ENCODE results near the gene CCDC51. TPM values are rescaled to one million over a fixed set of nuclear protein-coding genes. Genes with fewer than 3 reads are reported as not detected.

Gene CCDC51
- polyA plus RNA-seq, 1 donor from 2014 or later, result 27.2 TPM

DNA sequence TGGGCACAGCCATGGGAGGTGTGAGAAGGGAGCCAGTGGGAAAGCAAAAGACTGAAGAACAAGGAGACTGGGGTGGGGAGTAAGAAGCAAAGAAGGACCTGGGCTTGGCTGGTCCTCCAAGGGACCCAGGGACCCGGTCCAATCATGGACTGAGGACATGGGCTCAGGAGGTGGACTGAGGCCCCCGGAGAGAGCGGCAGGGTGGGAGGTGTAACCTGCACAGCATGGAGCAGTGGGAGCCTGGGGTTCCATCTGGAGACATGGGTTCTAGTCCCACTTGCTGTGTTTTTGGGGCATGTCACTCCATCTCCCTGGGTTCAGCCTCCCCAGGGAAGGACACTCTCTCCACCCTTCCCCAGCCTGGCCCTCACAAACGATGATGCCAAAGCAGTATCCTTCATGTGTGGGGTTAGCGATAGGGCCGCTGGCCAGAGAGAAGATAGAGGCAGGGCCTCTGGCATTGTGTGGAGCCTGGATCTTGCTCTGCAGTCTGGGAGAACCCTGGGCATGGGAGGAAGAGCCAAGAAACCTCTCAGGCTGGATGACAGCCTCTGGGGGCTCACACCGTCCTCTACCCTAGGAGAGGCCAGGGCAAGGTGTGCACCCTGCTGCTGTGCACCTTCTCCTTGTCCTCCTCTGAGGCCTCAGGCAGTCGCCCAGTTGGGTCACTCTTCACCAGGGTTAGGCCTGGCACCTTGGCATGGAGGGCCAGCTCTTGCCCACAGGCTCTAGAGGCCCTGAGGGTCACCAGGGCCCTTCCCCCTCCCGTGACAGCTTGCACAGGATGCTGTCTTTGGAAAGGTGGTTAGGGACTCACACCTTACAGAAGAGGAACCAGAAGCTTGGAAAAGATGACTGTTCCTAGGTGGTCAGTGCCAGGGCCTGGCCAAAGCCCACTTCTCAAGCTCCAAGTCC is 41.9 kb downstream of the CCDC51 start:
- Histone ChIP-seq H3K9ac (ENCODE audit: low read length) (no peak overlapping the region), H4K20me1 (ENCODE audit: insufficient read depth) (no peaks in the 10 kb centered on the region), H2AFZ (ENCODE audit: low read depth, low read length) (no peak overlapping the region), H3K27me3 (ENCODE audit: insufficient read depth, low read depth, low read length) (no peaks in the 10 kb centered on the region), H3K4me3 (ENCODE audit: low read length) (no peak overlapping the region), H3K79me2 (replicated peaks; ENCODE audit: insufficient read depth, low read length) (no peaks in the 10 kb centered on the region), H3K9me2 (ENCODE audit: insufficient read depth, low read length) (no peaks in the 10 kb centered on the region), H3K27ac (ENCODE audit: low read length) (no peak overlapping the region), H3K36me3 (ENCODE audit: insufficient read depth, low read length) (peaks cover under 1% of the 10 kb centered on the region), H3F3A (ENCODE audit: insufficient read depth, low read length, poor library complexity, severe bottlenecking) (no peaks in the 10 kb centered on the region), H3K9me3 (ENCODE audit: low read length) (no peaks in the 10 kb centered on the region), H3K4me2 (ENCODE audit: low read length) (no peak overlapping the region)
- TF ChIP-seq EZH2 (IDR thresholded peaks at IDR 0.05; ENCODE audit: borderline replicate concordance, insufficient read depth, low read length, poor library complexity, severe bottlenecking), result no peak
- TF ChIP-seq, protein P1, sequence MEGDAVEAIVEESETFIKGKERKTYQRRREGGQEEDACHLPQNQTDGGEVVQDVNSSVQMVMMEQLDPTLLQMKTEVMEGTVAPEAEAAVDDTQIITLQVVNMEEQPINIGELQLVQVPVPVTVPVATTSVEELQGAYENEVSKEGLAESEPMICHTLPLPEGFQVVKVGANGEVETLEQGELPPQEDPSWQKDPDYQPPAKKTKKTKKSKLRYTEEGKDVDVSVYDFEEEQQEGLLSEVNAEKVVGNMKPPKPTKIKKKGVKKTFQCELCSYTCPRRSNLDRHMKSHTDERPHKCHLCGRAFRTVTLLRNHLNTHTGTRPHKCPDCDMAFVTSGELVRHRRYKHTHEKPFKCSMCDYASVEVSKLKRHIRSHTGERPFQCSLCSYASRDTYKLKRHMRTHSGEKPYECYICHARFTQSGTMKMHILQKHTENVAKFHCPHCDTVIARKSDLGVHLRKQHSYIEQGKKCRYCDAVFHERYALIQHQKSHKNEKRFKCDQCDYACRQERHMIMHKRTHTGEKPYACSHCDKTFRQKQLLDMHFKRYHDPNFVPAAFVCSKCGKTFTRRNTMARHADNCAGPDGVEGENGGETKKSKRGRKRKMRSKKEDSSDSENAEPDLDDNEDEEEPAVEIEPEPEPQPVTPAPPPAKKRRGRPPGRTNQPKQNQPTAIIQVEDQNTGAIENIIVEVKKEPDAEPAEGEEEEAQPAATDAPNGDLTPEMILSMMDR (IDR thresholded peaks at IDR 0.05; ENCODE audit: poor library complexity, severe bottlenecking), result no peak
- TF ChIP-seq SMC3 (conservative IDR thresholded peaks at IDR 0.05; ENCODE audit: poor library complexity), result no peak
- TF ChIP-seq, protein P2, sequence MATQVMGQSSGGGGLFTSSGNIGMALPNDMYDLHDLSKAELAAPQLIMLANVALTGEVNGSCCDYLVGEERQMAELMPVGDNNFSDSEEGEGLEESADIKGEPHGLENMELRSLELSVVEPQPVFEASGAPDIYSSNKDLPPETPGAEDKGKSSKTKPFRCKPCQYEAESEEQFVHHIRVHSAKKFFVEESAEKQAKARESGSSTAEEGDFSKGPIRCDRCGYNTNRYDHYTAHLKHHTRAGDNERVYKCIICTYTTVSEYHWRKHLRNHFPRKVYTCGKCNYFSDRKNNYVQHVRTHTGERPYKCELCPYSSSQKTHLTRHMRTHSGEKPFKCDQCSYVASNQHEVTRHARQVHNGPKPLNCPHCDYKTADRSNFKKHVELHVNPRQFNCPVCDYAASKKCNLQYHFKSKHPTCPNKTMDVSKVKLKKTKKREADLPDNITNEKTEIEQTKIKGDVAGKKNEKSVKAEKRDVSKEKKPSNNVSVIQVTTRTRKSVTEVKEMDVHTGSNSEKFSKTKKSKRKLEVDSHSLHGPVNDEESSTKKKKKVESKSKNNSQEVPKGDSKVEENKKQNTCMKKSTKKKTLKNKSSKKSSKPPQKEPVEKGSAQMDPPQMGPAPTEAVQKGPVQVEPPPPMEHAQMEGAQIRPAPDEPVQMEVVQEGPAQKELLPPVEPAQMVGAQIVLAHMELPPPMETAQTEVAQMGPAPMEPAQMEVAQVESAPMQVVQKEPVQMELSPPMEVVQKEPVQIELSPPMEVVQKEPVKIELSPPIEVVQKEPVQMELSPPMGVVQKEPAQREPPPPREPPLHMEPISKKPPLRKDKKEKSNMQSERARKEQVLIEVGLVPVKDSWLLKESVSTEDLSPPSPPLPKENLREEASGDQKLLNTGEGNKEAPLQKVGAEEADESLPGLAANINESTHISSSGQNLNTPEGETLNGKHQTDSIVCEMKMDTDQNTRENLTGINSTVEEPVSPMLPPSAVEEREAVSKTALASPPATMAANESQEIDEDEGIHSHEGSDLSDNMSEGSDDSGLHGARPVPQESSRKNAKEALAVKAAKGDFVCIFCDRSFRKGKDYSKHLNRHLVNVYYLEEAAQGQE (IDR thresholded peaks at IDR 0.05; ENCODE audit: borderline replicate concordance), result no peak
- TF ChIP-seq POLR2AphosphoS5 (IDR thresholded peaks at IDR 0.05), result peak; percentile 13
- TF ChIP-seq RAD21 (conservative IDR thresholded peaks at IDR 0.05), result no peak
- no peak for TF ChIP-seq MXI1 (conservative IDR thresholded peaks at IDR 0.05; ENCODE audit: poor library complexity, severe bottlenecking)

DNA sequence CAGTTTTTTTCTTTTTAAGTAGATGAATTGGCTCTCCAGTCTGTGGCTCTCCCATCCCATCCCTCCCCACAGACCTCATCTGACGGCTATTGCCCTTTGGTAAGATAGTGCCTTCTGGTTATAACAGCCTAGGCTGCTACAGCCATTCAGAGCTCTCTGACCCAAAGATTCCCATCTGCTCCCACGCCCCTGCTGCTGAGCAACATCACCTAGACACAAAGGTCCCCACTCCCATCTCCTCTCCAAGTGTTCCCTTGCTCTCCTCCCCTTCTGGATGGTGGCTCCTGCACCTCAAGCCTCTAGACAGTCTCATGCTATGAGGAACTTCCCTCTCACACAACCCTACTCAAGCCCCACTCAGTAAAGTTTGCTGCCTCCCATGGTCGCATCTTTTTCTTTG is 44.2 kb downstream of the CCDC51 start:
- H3K4me2 ChIP-seq (ENCODE audit: low read length), result no peak overlapping the region
- no peak overlapping the region for H3K9ac ChIP-seq (ENCODE audit: low read length)
- no peaks in the 10 kb centered on the region for H3K9me3 ChIP-seq (ENCODE audit: low read length)
- no peaks in the 10 kb centered on the region for H3F3A ChIP-seq (ENCODE audit: insufficient read depth, low read length, poor library complexity, severe bottlenecking)
- H3K9me2 ChIP-seq (ENCODE audit: insufficient read depth, low read length), result no peaks in the 10 kb centered on the region
- no peaks in the 10 kb centered on the region for H4K20me1 ChIP-seq (ENCODE audit: insufficient read depth)
- H3K36me3 ChIP-seq (ENCODE audit: insufficient read depth, low read length), result no peaks in the 10 kb centered on the region
- H3K79me2 ChIP-seq (replicated peaks; ENCODE audit: insufficient read depth, low read length), result no peaks in the 10 kb centered on the region
- H3K27ac ChIP-seq (ENCODE audit: low read length), result no peak overlapping the region
- no peak overlapping the region for H2AFZ ChIP-seq (ENCODE audit: low read depth, low read length)
- TF ChIP-seq POLR2AphosphoS5 (IDR thresholded peaks at IDR 0.05), result no peak
- no peak overlapping the region for H3K4me3 ChIP-seq (ENCODE audit: low read length)
- no peaks in the 10 kb centered on the region for H3K27me3 ChIP-seq (ENCODE audit: insufficient read depth, low read depth, low read length)

DNA sequence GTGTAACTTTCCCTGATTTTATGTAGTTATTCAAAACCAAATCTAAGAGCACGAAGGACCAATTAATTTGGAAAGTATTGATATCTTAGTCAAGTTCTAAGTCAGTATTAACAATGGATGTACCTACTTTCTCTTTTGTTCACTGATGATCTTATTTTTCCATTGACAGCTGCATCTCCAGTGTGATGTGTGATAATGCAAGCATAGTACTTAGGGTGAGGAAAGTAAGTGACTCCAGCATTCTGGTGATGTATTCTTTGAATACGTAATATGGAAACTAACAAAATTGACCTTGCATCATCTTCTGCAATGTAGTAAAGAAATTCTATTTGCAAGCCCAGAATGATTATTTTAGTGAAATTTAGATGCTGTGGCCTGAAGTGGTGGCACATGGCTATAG is 45.5 kb downstream of the CCDC51 start:
- Histone ChIP-seq H3K4me2 (ENCODE audit: low read length) (no peak overlapping the region), H3K27ac (ENCODE audit: low read length) (no peak overlapping the region), H3K36me3 (ENCODE audit: insufficient read depth, low read length) (no peaks in the 10 kb centered on the region), H4K20me1 (ENCODE audit: insufficient read depth) (no peaks in the 10 kb centered on the region), H3K79me2 (replicated peaks; ENCODE audit: insufficient read depth, low read length) (no peaks in the 10 kb centered on the region), H2AFZ (ENCODE audit: low read depth, low read length) (no peak overlapping the region), H3F3A (ENCODE audit: insufficient read depth, low read length, poor library complexity, severe bottlenecking) (no peaks in the 10 kb centered on the region), H3K9me2 (ENCODE audit: insufficient read depth, low read length) (no peaks in the 10 kb centered on the region), H3K27me3 (ENCODE audit: insufficient read depth, low read depth, low read length) (no peaks in the 10 kb centered on the region), H3K4me3 (ENCODE audit: low read length) (no peak overlapping the region), H3K9ac (ENCODE audit: low read length) (no peak overlapping the region), H3K9me3 (ENCODE audit: low read length) (no peaks in the 10 kb centered on the region)
- TF ChIP-seq POLR2AphosphoS5 (IDR thresholded peaks at IDR 0.05), result no peak
- TF ChIP-seq, protein P2 (IDR thresholded peaks at IDR 0.05; ENCODE audit: borderline replicate concordance), result no peak
- no peak for TF ChIP-seq EP300 (conservative IDR thresholded peaks at IDR 0.05; ENCODE audit: poor library complexity, severe bottlenecking)
- no peak for TF ChIP-seq MXI1 (conservative IDR thresholded peaks at IDR 0.05; ENCODE audit: poor library complexity, severe bottlenecking)
- TF ChIP-seq SMC3 (conservative IDR thresholded peaks at IDR 0.05; ENCODE audit: poor library complexity), result no peak
- TF ChIP-seq EZH2 (IDR thresholded peaks at IDR 0.05; ENCODE audit: borderline replicate concordance, insufficient read depth, low read length, poor library complexity, severe bottlenecking), result no peak
- TF ChIP-seq, protein P1 (IDR thresholded peaks at IDR 0.05; ENCODE audit: poor library complexity, severe bottlenecking), result no peak
- no peak for TF ChIP-seq RAD21 (conservative IDR thresholded peaks at IDR 0.05)
